Lung (tissue), 12 donors: ENCODE data around the gene RBKS. TPM values are rescaled to one million over a fixed set of nuclear protein-coding genes. Genes with fewer than 3 reads are reported as not detected.

Source experiments
- ATAC-seq: fragments of 200-7000 bp; cut with Tn5 transposase; one replicate; pipeline ENCODE4 v1.9.1; 2020; ENCODE audit warnings: moderate number of reproducible peaks; ENCODE audit not compliant: insufficient read depth, low FRiP score
- DNase-seq, 3 donors: peaks; one replicate each; pipeline ENCODE4 v3.0.0-alpha.2; 2013 to 2017
- H3K27ac ChIP-seq, 2 donors: one replicate each; pipeline ENCODE4 v1.5.1; 2013; ENCODE audit warnings: mild to moderate bottlenecking in 2 of 2, moderate library complexity in 2 of 2, control low read depth in 1 of 2, inconsistent platforms in 1 of 2, low read depth in 1 of 2, low read length in 1 of 2
- H3K27me3 ChIP-seq, 3 donors: one replicate each; pipeline ENCODE4 v1.5.1; 2013; ENCODE audit warnings: low read length in 2 of 3; ENCODE audit not compliant: control insufficient read depth in 3 of 3, insufficient read depth in 3 of 3
- H3K36me3 ChIP-seq, 4 donors: one replicate each; pipeline ENCODE4 v1.5.1; 2013; ENCODE audit warnings: low read length in 4 of 4, mild to moderate bottlenecking in 1 of 4, moderate library complexity in 1 of 4; ENCODE audit not compliant: control insufficient read depth in 4 of 4, insufficient read depth in 4 of 4
- H3K4me1 ChIP-seq, 5 donors: one replicate each; pipeline ENCODE4 v1.5.1; 2013; ENCODE audit warnings: low read length in 5 of 5, mild to moderate bottlenecking in 2 of 5, moderate library complexity in 1 of 5; ENCODE audit not compliant: control insufficient read depth in 5 of 5, insufficient read depth in 5 of 5
- H3K4me3 ChIP-seq: one replicate; pipeline ENCODE4 v1.5.1; 2013; ENCODE audit warnings: mild to moderate bottlenecking, control low read depth, moderate library complexity
- H3K9ac ChIP-seq, 2 donors: one replicate each; pipeline ENCODE4 v1.5.1; 2013; ENCODE audit warnings: low read length in 2 of 2, control low read depth in 1 of 2; ENCODE audit not compliant: insufficient read depth in 1 of 2
- H3K9me3 ChIP-seq, 4 donors: one replicate each; pipeline ENCODE4 v1.5.1; 2013; ENCODE audit warnings: low read length in 3 of 4, mild to moderate bottlenecking in 1 of 4, moderate library complexity in 1 of 4; ENCODE audit not compliant: control insufficient read depth in 4 of 4, insufficient read depth in 3 of 4
- WGBS, 2 donors: extraction: QIAGEN DNeasy Blood & Tissue Kit; methylation state at CpG; one replicate each; pipeline ENCODE4 v1.1.7; 2013; 5-methylcytosine and 5-hydroxymethylcytosine counted together
- polyA plus RNA-seq, 2 donors: library from polyadenylated mRNA; stranded (reverse); fragments of 200-250 nt; gene quantifications; one replicate each; pipeline ENCODE4 v1.2.1, GENCODE V29; 2013
- total RNA-seq, 2 donors: library from RNA; depleted of rRNA in 1 of 2; stranded (reverse); fragments of >200 nt in 1 of 2; gene quantifications; one replicate each; pipeline ENCODE4 v1.2.1, GENCODE V29; 2014 to 2021
- TF ChIP-seq, protein P1 (sequence below): IDR thresholded peaks from 2 replicates; pipeline ENCODE4 v1.5.1; 2012; ENCODE audit warnings: mild to moderate bottlenecking; ENCODE audit errors: control extremely low read depth, extremely low read depth
- donor health status: control.
- donor health status: control.
- donor health status: Bipolar disorder and iron deficiency.
- donor health status: healthy.
- donor health status: DM: yes; HTN: yes; CAD: no.

The RBKS gene
- total and polyA plus RNA-seq, 4 donors: 3.9 to 5.1 (median 4.9) TPM

DNA sequence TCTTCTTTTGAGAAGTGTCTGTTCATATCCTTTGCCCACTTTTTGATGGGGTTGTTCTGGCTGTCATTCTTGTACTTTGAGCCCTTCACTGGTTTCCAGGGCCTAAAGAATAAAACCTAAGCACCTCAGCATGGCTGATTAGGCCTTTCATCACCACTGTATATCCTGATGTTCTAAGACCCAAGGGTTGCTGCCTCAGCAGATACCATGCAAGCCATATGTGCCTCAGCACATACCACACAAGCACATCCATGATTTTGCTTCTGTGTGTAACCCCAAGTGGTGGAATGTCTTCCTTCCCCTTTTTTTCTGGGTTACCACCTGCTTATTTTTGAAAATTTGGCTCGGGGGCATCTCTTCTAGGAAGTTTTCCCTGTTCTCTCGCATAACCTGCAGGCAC is 11.4 kb downstream of the RBKS start:
- Histone ChIP-seq H3K9ac (no peak overlapping the region), H3K9me3 (peaks cover 0 to 3% (median 0%) of the 10 kb centered on the region in 4 donors), H3K4me1 (no peaks in the 10 kb centered on the region), H3K27me3 (no peaks in the 10 kb centered on the region), H3K27ac (no peak overlapping the region), H3K36me3 (no peaks in the 10 kb centered on the region), H3K4me3 (no peak overlapping the region)
- WGBS, 2 donors: 64 to 73% methylated on average over 2 of the region's 2 CpGs
- TF ChIP-seq, protein P1, sequence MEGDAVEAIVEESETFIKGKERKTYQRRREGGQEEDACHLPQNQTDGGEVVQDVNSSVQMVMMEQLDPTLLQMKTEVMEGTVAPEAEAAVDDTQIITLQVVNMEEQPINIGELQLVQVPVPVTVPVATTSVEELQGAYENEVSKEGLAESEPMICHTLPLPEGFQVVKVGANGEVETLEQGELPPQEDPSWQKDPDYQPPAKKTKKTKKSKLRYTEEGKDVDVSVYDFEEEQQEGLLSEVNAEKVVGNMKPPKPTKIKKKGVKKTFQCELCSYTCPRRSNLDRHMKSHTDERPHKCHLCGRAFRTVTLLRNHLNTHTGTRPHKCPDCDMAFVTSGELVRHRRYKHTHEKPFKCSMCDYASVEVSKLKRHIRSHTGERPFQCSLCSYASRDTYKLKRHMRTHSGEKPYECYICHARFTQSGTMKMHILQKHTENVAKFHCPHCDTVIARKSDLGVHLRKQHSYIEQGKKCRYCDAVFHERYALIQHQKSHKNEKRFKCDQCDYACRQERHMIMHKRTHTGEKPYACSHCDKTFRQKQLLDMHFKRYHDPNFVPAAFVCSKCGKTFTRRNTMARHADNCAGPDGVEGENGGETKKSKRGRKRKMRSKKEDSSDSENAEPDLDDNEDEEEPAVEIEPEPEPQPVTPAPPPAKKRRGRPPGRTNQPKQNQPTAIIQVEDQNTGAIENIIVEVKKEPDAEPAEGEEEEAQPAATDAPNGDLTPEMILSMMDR: no peak
- DNase-seq (no peak), ATAC-seq (no peak)

- Histone ChIP-seq H3K4me3 (no peak overlapping the region), H3K27me3 (no peaks in the 10 kb centered on the region), H3K9me3 (peaks cover 0 to 3% (median 0%) of the 10 kb centered on the region in 4 donors), H3K4me1 (no peaks in the 10 kb centered on the region), H3K36me3 (no peaks in the 10 kb centered on the region), H3K27ac (no peak overlapping the region), H3K9ac (no peak overlapping the region)
- DNase-seq (no peak), ATAC-seq (no peak)
- TF ChIP-seq, protein P1: no peak
- WGBS, 2 donors: 74 to 80% methylated on average over 9 of the region's 9 CpGs
Observed at GRCh38 chr2:27875089-27875881, 14.9 kb downstream of the RBKS start.

GRCh38 chr2:27873091-27873490 is 17.1 kb downstream of the RBKS start:
- TF ChIP-seq, protein P1: no peak

DNA sequence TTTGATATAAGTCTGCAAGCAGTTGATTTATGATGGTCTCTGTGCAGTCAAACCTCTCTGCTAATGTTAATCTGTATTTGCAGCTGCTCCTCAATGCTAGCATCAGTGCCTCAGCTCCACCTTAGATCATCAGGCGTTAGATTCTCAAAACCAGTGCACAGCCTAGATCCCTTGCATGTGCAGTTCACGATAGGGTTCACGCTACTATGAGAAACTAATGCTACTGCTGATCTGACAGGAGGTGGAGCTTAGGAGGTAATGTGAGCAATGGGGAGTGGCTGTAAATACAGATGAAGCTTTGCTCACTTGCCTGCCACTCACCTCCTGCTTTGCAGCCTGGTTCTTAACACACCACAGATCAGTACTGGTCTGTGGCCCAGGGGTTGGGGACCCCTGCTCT is 18.4 kb downstream of the RBKS start:
- TF ChIP-seq, protein P1: no peak
- H3K9me3 ChIP-seq: peaks cover 0 to 3% (median 0%) of the 10 kb centered on the region in 4 donors
- H3K27me3 ChIP-seq: no peaks in the 10 kb centered on the region
- ATAC-seq (no peak), DNase-seq (no peak)
- H3K4me3 ChIP-seq: no peak overlapping the region
- WGBS, 2 donors: 95 to 99% methylated on average over 3 of the region's 3 CpGs
- no peak overlapping the region for H3K27ac ChIP-seq
- peaks cover 0 to 2% (median 0%) of the 10 kb centered on the region in 4 donors for H3K36me3 ChIP-seq
- H3K9ac ChIP-seq: no peak overlapping the region
- no peaks in the 10 kb centered on the region for H3K4me1 ChIP-seq

More at GRCh38 chr2:27873091-27873490, 17.1 kb downstream of the RBKS start:
- no peak for ATAC-seq
- H3K4me1 ChIP-seq: no peaks in the 10 kb centered on the region
- H3K9me3 ChIP-seq: peaks cover 0 to 3% (median 0%) of the 10 kb centered on the region in 4 donors
- WGBS, 2 donors: 73% methylated on average over 1 of the region's 1 CpG
- H3K9ac ChIP-seq: no peak overlapping the region
- H3K4me3 ChIP-seq: no peak overlapping the region
- DNase-seq: no peak
- no peak overlapping the region for H3K27ac ChIP-seq
- peaks cover 0 to 2% (median 0%) of the 10 kb centered on the region in 4 donors for H3K36me3 ChIP-seq
- no peaks in the 10 kb centered on the region for H3K27me3 ChIP-seq
